HAP-1 (cell line): ENCODE data around the gene IARS1.

Experiments
- DNase-seq, 2 experiments: peaks; one replicate each; pipeline ENCODE4 v3.0.0-alpha.2; 2016 to 2020; ENCODE audit warnings: low spot score in 2 of 2
- H3K27me3 ChIP-seq: fragments of 250-450 bp; sonication (Bioruptor Pico); 2 replicates; pipeline ENCODE4 v1.5.1; 2020; ENCODE audit warnings: low read depth, mild to moderate bottlenecking, moderate library complexity
- H3K36me3 ChIP-seq: fragments of 250-450 bp; sonication (Bioruptor Pico); replicated peaks from 2 replicates; pipeline ENCODE4 v1.5.1; 2020; ENCODE audit warnings: mild to moderate bottlenecking
- H3K4me1 ChIP-seq: fragments of 250-450 bp; sonication (Bioruptor Pico); 2 replicates; pipeline ENCODE4 v1.5.1; 2020; ENCODE audit warnings: mild to moderate bottlenecking
- H3K4me3 ChIP-seq: fragments of 250-450 bp; sonication (Bioruptor Pico); 2 replicates; pipeline ENCODE4 v1.5.1; 2020; ENCODE audit warnings: mild to moderate bottlenecking, moderate library complexity
- H3K9me3 ChIP-seq: fragments of 250-450 bp; sonication (Bioruptor Pico); 2 replicates; pipeline ENCODE4 v1.5.1; 2020; ENCODE audit warnings: mild to moderate bottlenecking, moderate library complexity
- in situ Hi-C: fragments of 300-500 bp; cut with MboI; formaldehyde crosslinking; loops from 3 replicates; pipeline ENCODE4 v1.14.3; 2020; ENCODE audit warnings: low sequenced_read_pairs, inconsistent platforms, mixed read lengths

The IARS1 gene

GRCh38 chr9:92313624-92314012 lies 20.1 kb upstream of the IARS1 start:
- H3K4me3 ChIP-seq, result no peak overlapping the region
- peaks cover 70% of the 10 kb centered on the region for H3K36me3 ChIP-seq

GRCh38 chr9:92312887-92313623 lies 19.6 kb upstream of the IARS1 start:
- in situ Hi-C loops, result no loop called here
- H3K36me3 ChIP-seq, result peaks cover 70% of the 10 kb centered on the region
- H3K4me3 ChIP-seq, result no peak overlapping the region
- no peaks in the 10 kb centered on the region for H3K27me3 ChIP-seq
- H3K4me1 ChIP-seq, result peaks cover 4% of the 10 kb centered on the region; the same call in 1 of the 2 replicates
- no peak for DNase-seq
- no peaks in the 10 kb centered on the region for H3K9me3 ChIP-seq

More at GRCh38 chr9:92313624-92314012, 20.1 kb upstream of the IARS1 start:
- peaks cover 4% of the 10 kb centered on the region; the same call in 1 of the 2 replicates for H3K4me1 ChIP-seq
- DNase-seq, result no peak
- in situ Hi-C loops, result no loop called here
- no peaks in the 10 kb centered on the region for H3K9me3 ChIP-seq
- no peaks in the 10 kb centered on the region for H3K27me3 ChIP-seq

GRCh38 chr9:92310562-92310961 lies 17.1 kb upstream of the IARS1 start:
- H3K4me1 ChIP-seq, result peaks cover 4% of the 10 kb centered on the region; the same call in 1 of the 2 replicates
- no peak overlapping the region for H3K4me3 ChIP-seq
- H3K36me3 ChIP-seq, result peaks cover 73% of the 10 kb centered on the region
- no peak for DNase-seq
- in situ Hi-C loops, result no loop called here
- H3K9me3 ChIP-seq, result no peaks in the 10 kb centered on the region
- H3K27me3 ChIP-seq, result no peaks in the 10 kb centered on the region

- no peak overlapping the region for H3K4me3 ChIP-seq
- in situ Hi-C loops, result no loop called here
These were observed 15.4 kb upstream of the IARS1 start for GRCh38 chr9:92308893-92309292.

GRCh38 chr9:92300936-92301335 lies 7.4 kb upstream of the IARS1 start:
- Histone ChIP-seq H3K27me3 (no peaks in the 10 kb centered on the region), H3K4me1 (no peaks in the 10 kb centered on the region), H3K4me3 (no peak overlapping the region), H3K36me3 (peaks cover 84% of the 10 kb centered on the region), H3K9me3 (no peaks in the 10 kb centered on the region)
- DNase-seq, result no peak
- in situ Hi-C loops, result no loop called here

More at GRCh38 chr9:92308893-92309292, 15.4 kb upstream of the IARS1 start:
- Histone ChIP-seq H3K27me3 (no peaks in the 10 kb centered on the region), H3K9me3 (no peaks in the 10 kb centered on the region), H3K36me3 (peaks cover 88% of the 10 kb centered on the region), H3K4me1 (peaks cover 4% of the 10 kb centered on the region; the same call in 1 of the 2 replicates)
- DNase-seq, result no peak

- in situ Hi-C loops, result no loop called here
- no peak for DNase-seq
- Histone ChIP-seq H3K36me3 (peaks cover 66% of the 10 kb centered on the region), H3K9me3 (no peaks in the 10 kb centered on the region), H3K27me3 (no peaks in the 10 kb centered on the region), H3K4me3 (no peak overlapping the region), H3K4me1 (peaks cover 9% of the 10 kb centered on the region)
These were observed 5.6 kb upstream of the IARS1 start for GRCh38 chr9:92299116-92299515.

GRCh38 chr9:92298036-92298435 lies 4.5 kb upstream of the IARS1 start:
- Histone ChIP-seq H3K36me3 (peaks cover 60% of the 10 kb centered on the region), H3K9me3 (no peaks in the 10 kb centered on the region), H3K27me3 (no peaks in the 10 kb centered on the region), H3K4me1 (peaks cover 11% of the 10 kb centered on the region), H3K4me3 (no peak overlapping the region)
- in situ Hi-C loops, result no loop called here
- no peak for DNase-seq

GRCh38 chr9:92297611-92298010 lies 4.1 kb upstream of the IARS1 start:
- Histone ChIP-seq H3K36me3 (peaks cover 56% of the 10 kb centered on the region), H3K4me1 (peaks cover 11% of the 10 kb centered on the region), H3K27me3 (no peaks in the 10 kb centered on the region), H3K4me3 (no peak overlapping the region), H3K9me3 (no peaks in the 10 kb centered on the region)
- no peak for DNase-seq
- in situ Hi-C loops, result no loop called here

GRCh38 chr9:92295827-92296258 lies 2.3 kb upstream of the IARS1 start:
- in situ Hi-C loops, result no loop called here
- H3K27me3 ChIP-seq, result no peaks in the 10 kb centered on the region
- no peak for DNase-seq
- H3K4me1 ChIP-seq, result peaks cover 19% of the 10 kb centered on the region
- no peak overlapping the region for H3K4me3 ChIP-seq
- H3K36me3 ChIP-seq, result peaks cover 48% of the 10 kb centered on the region
- no peaks in the 10 kb centered on the region for H3K9me3 ChIP-seq

- Histone ChIP-seq H3K4me3 (no peak overlapping the region), H3K36me3 (peaks cover 48% of the 10 kb centered on the region), H3K4me1 (peaks cover 19% of the 10 kb centered on the region), H3K27me3 (no peaks in the 10 kb centered on the region), H3K9me3 (no peaks in the 10 kb centered on the region)
- no peak for DNase-seq
- in situ Hi-C loops, result no loop called here
These were observed 1.8 kb upstream of the IARS1 start for GRCh38 chr9:92295240-92295790.

- H3K36me3 ChIP-seq, result peaks cover 50% of the 10 kb centered on the region
- in situ Hi-C loops, result no loop called here
These were observed 790 bp upstream of the IARS1 start for GRCh38 chr9:92294297-92294676.

GRCh38 chr9:92293075-92293354 lies 482 bp downstream of the IARS1 start:
- Histone ChIP-seq H3K4me3 (peak overlapping the region; percentile 86), H3K9me3 (no peaks in the 10 kb centered on the region), H3K27me3 (no peaks in the 10 kb centered on the region), H3K4me1 (peaks cover 19% of the 10 kb centered on the region), H3K36me3 (peaks cover 50% of the 10 kb centered on the region)
- in situ Hi-C loops, result no loop called here
- DNase-seq, result no peak

More at GRCh38 chr9:92294297-92294676, 790 bp upstream of the IARS1 start:
- H3K9me3 ChIP-seq, result no peaks in the 10 kb centered on the region
- peaks cover 19% of the 10 kb centered on the region for H3K4me1 ChIP-seq
- peak in 1 of 2 experiments; percentile 36 for DNase-seq
- no peaks in the 10 kb centered on the region for H3K27me3 ChIP-seq
- H3K4me3 ChIP-seq, result peak overlapping the region; percentile 86

GRCh38 chr9:92292338-92293074 lies 991 bp downstream of the IARS1 start:
- Histone ChIP-seq H3K9me3 (no peaks in the 10 kb centered on the region), H3K4me3 (peak overlapping the region; percentile 86), H3K4me1 (peaks cover 19% of the 10 kb centered on the region), H3K27me3 (no peaks in the 10 kb centered on the region), H3K36me3 (peaks cover 51% of the 10 kb centered on the region)
- in situ Hi-C loops, result no loop called here
- peak; percentile 19 to 29 for DNase-seq

- peaks cover 55% of the 10 kb centered on the region for H3K36me3 ChIP-seq
- in situ Hi-C loops, result no loop called here
These were observed 1.9 kb downstream of the IARS1 start for GRCh38 chr9:92291577-92291976.

More at GRCh38 chr9:92291577-92291976, 1.9 kb downstream of the IARS1 start:
- Histone ChIP-seq H3K27me3 (no peaks in the 10 kb centered on the region), H3K4me3 (peak overlapping the region; percentile 86), H3K9me3 (no peaks in the 10 kb centered on the region), H3K4me1 (peaks cover 19% of the 10 kb centered on the region)
- no peak for DNase-seq
